ENCODE data around the gene SDC3.

The SDC3 gene

DNA sequence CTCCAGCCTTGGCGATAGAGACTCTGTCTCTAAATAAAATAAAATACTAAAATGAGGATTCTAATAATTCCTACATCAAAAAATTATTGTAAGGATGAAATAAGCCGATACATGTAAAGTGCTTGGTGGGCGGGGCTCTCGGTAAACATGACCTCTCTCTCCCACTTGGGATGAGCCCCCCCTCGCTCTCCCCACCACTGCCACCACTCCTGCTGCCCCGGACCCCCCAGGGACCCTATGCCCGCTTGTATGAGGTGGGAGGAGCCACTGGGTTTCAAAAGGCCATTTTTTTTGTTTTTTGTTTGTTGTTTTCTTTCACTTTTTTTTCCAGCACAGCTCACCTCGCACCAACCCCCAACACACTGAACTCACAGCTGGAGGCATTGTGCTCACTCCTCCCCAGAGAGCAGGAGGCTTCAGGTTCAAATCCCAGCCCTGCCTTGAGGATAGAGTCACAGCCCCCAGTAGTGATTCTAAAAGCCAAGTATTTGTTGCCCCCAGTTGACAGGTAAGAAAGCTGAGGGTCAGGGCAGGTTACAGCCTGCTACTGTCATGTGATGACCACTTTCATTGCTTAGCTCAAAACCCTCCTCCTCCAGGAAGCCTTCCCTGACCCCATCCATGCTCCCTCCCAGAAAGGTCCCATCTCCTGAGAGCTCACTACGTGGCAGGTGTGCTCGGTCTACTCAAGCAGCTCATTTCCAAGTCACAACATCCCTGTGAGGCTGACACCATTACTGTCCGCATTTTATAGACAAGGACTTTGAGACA is 4.2 kb downstream of the SDC3 start:
- DNase-seq: no peak

DNA sequence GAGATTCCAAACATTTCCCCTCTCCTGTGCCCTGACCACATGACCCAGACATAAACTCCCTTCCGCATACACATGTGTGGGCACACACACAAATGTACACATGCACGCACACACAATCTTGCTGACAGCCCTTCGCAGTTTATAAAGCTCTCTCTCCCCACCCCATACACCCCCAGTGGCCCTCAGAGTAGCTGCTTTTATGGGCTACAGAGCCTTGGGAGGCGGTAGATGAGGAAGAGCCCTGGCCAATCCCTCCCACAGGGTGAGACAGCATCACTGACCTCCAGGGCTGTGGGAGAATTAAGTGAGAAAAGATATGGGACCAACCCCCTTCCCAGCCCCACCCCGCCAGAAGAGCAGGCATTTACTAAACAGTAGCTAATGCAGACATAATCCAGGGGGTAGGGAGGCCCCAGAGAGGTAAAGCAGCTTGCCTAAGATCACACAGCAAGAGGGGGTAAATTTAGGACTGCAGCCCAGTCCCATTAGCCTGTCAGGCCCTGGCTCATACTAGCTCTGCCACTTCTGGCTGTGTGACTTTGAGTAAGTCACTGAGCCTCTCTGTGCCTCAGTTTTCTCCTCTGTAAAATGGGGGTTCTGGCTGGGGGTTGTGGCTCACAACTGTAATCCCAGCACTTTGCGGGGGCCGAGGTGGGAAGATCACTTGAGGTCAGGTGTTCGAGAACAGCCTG is 5.1 kb downstream of the SDC3 start:
- DNase-seq: no peak

DNA sequence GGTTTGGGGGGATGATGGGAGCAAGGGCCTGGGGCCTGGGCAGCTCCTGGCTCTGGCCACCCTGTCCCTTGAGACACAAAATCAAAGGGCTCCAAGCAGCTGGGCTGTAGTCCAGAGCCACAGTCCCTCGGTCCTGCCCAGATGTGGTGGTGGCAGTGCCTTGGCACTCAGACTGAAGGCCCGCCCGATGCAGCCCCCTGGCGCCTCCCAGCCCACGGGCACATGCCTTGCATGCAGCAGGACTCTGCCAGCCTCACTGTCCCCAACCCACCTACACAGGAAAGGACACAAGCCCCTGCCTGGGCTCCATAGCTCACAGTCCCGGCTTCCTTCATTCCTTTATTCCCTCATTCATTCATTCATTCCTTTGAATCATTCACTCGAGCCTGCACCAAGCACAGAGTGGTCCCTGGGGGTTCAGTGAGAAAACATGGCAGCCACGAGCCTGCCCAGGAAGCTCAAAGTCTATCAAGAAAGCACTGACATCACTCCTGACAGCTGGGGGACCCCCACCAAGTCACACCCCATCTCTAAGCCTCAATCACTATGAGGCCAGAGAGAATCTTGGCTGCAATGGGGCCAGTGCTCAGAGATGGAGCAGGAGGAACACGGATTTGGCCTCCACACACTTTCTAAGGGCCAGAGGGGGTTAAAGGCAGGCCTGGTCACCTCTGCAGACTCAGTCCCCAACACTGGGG is 5.8 kb downstream of the SDC3 start:
- no peak for DNase-seq

DNA sequence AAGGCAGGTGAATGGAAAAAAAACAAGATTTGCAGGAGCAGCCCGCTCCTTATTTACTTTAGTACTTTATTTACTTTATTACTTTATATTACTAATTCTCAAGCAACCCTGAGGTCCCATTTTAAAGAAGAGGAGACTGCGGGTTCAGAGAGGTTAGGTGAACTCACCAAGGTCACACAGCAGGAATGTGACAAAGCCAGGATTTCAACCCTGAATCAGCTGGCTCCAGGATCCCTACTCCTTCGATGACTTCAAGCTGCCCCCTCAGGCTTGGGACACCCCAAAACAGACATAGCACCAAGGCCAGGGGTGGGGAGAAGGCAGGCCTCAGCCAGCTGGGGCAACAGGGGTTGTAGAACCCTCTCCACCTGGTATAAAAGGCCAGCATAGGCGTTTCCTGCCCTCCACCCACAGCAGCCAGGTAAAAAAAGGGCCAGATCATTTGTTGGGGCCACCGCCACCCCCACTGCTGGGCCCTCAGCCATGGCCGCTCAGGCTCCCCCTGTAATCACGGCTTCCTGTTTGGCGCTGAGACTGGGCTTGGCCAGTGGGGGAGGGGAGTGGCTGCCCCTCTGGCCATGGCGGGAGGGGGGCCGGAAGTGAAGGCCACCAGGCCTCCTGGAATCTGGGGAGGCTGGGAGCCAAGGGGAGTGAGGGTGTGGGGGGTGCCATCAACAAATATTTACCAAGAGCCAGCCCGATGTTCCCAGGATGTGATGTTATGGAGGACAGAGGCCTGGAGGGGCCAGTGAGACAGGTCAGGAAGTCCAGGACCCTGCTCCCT is 6.6 kb downstream of the SDC3 start:
- no peak for DNase-seq

DNA sequence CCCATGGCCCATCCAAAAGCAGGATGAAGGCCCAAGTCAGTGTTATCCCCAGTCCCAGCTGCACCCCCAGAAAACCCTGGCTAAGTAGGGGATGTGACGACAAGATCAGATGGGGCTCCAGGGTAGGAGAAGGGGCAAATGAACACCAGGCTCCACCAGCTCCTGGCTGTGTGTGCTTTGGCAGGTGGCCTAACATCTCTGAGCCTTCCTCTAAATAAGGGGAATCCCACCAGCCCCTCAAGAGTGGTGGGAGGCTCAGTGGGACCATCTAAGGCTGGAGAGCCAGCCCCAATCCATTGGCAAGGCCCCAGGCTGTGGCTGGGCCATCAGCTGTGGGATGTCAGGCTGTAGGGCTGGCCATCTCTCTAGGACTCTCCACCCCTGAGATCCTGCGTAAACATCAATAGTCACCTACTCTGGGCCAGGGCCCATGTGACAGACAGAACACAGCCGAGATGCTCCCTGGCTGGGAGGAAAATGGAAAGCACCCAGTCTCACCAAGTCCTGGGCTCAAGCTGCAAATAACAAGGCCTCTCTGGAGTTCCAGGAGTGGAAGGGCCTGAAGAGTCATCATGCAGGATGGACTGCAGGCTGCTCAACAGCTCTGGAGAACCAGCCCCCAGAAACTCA is 7.5 kb downstream of the SDC3 start:
- DNase-seq: no peak

DNA sequence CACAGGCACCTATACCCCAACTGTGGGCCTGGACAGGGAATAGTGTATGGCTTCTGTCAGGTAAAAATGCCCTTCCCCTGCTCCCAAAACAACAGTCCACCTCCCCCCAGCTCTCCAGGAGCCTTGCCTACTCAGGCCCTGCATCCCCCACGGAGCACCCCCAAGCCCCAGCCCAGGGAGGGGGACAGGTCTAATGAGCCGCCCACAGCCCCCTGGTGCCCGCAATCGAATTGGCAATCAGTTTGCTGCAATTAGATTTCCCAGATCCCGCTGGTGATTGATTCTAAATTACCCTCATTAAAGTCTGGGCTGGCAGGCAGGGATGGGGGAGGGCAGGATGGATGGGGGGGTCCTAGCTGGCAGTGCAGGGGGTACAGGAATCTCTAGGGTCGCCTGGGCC is 8.1 kb downstream of the SDC3 start:
- DNase-seq: no peak

DNA sequence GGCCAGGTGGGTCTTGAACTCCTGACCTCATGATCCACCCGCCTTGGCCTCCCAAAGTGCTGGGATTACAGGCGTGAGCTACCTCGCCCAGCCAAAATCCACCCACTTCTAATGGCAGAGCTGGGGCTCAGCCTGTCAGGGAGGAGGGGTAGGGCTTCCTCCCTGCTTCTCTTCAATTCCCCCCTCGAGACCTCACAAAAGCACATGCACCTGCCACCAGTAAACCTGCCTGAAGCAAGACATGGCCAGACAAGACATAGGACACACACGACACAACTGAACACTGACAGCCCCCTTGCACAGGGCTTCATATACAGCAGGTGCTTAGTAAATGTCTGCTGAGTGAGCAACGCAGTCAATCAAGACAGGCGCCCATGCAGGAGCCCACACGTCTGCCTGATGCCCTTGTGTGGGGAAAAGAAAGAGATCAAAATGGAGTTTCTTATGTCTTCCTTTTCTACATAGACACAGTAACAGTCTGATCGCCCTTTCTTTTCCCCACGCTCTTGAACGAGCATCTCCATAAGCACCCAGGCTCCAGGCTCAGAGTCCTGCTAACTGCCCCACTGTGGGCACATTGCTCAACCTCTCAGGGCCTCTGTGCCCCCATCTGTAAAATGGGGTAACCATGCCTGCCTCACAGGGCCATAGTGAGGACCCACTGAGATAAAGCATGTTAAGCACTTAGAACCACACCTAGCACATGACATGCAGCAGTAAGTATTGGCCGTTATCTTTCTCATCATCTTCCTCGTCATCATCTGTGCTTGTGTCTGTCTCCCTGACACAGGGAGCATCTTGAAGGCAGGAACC is 8.8 kb downstream of the SDC3 start:
- no peak for DNase-seq

DNA sequence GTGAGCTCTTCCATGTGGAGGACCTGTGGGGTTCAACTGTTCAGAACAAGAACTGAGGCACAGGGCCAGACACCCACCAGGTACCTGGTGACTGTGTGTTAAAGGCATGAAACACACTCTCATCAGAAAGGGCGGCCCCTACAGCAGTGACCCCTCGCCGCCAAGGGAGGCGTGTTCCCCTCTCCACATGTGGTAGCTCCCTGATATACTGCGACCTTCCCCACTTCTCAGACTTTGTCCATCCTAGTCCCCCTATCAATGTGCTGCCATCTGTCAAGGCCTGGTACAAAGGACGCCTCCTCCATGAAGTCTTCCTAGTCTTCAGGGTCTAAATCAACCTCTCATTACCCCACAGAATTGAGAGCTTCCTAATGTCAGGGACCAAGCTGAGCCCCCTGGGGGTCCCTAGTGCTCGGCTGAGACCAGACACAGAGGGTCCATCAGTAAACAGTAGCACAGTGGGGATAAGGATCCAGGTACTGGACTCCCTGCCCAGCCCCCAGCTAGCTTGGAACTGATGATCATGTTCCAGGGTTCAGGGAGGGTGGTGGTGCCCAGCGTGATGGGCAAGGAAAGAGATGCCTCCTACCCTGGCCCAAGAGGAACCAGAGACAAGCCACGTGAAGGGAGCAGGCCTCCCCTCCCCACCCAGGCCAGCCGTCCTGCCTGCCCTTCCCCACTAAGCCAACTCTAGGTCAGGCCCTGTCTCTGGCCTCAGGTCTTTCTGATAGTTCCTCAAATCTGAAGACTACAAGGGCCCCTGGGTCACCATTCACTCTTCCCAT is 10.3 kb downstream of the SDC3 start:
- DNase-seq: no peak

DNA sequence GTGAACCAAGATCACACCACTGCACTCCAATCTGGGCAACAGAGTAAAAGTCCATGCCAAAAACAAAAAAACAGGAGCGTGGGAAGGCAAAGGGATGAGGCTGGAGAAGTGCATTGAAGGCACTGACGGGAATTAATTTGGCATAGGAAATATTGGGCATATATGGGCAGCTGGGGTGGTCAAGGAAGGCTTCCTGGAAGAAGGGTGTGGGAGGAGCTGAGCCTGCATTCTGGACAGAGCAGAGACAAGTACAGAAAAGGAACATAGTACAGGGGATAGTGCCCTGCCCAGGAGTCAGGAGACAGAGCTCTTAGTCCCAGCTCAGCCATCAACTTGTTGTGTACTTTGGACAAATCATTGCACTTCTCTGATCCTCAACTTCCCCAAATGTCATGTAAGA is 11.7 kb downstream of the SDC3 start:
- DNase-seq: no peak

DNA sequence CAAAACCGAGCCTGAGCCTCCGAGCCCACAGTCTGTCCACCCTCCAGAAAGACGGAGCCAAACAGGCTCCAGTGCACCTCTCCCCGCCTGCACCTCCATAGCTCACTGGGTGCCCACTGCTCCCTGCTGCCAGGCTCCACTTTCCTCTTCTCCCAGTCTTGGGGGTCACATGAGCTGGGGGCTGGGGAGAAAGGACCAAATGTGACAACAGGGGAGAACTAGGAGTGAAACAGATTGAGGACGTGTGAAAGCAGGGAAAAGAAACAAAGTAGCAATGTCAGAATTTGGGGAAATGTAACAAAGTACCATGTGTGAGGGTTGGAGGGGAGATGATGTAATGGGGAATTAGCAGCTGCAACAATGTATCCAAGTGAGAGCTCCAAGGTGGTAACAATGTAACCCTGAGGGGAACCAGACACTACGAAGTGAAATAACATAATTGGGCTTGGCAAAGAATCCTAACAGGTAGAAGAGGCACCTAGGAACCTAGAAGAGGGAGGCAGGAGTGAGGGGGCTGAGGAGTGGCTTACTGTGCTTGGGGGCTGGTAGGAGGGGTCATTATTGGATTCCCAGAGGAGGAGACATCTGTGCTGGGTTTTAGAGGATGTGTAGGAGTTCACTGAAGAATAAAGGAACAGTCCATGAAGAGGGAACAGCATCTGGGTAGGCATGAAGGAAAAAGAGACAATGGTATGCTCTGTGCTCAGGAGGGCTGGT is 12.5 kb downstream of the SDC3 start:
- no peak for DNase-seq

DNA sequence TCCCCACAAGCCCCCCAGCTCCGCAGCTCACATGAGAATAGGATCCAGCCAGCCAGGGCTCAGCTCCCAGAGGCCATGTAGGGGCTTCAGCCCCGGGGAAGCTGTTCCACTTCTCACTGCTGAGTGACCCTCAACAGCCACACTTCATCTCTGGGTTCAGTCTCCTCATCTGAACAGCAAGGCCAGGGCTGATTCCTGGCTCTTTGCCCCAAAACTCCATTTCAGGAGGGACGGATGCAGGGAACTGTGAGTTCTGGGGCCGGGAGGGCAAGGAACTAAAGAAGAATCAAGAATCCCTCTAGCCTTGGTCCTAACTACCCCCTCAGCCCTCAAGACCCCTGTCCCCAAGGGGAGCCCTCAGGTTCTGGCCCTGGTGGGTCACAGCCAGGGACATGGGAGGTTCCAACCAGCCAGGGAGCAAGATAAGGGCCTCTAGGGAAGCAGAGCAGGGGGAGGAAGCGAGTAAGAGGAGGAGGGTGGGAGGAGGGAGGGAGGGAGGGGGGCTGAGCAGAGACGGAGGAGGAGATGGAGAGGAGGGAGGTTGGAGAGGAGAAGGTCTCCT is 13.1 kb downstream of the SDC3 start:
- no peak for DNase-seq

DNA sequence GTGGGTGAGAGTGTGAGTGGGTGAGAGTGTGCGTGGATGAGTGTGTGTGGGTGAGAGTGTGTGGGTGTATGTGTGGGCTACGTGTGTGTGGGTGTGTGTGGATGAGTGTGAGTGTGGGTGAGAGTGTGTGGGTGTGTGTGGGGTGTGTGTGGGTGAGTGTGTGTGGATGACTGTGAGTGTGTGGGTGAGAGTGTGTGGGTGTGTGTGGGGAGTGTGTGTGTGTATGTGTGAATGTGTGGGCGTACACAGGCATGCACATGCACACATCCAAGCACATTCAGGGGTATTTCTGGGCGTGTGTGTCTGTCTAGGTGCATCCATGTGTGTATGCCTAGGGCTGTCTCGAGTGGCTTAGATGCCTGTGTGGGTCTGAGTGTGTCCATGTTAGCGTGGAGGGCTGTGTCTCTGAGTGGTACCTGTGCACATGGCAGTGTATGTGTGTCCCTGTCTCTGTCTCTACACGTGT is 14.0 kb downstream of the SDC3 start:
- no peak for DNase-seq

DNA sequence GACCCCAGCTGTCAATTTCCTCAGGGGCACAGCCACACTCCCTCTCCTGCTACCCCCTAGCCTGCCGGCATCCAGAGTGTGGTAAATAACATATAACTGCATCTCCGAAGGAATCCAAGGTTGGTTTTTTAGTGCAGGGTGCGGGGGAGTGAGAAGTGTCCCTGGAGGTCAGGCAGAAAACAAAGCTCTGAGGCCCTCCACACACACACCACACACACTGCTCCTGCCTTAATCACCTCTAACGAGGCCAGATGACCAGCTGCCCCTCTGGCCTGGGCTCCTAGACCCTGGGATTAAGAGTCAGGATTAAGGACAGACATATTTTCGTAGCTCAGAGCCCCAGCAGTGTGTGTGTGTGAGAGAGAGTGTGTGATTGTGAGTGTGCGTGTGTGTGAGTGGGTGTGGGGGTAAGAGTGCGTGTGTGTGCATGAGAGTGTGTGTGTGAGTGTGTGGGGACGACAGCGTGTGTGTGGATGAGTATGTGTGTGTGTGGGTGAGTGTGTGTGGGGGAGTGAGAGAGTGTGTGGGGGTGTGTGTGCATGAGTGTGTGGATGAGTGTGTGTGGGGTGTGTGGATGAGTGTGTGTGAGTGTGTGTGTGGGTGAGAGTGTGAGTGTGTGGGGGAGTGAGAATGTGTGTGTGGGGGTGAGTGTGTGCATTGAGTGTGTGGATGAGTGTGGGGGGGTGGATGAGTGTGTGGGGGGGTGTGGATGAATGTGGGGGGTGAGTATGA is 14.6 kb downstream of the SDC3 start:
- DNase-seq: no peak

DNA sequence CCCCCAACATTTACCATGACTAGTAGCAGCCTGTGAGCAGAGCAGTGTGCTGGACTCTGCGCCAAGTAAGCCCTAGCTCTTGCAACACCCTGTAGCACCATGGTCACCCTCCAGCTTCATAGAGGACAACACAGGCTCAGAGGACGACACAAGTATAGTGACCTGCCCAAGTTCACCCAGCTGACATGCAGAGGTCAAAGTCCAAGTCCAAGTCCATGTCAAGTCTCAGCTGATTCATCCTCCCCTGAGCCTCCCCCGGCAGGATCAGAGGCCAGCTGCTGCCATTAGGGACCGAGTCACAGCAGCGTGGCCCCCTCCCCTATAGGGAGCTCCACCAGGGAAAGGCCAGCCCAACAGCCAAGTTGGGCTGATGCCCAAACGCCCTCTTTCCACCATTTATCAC is 15.9 kb downstream of the SDC3 start:
- no peak for DNase-seq

DNA sequence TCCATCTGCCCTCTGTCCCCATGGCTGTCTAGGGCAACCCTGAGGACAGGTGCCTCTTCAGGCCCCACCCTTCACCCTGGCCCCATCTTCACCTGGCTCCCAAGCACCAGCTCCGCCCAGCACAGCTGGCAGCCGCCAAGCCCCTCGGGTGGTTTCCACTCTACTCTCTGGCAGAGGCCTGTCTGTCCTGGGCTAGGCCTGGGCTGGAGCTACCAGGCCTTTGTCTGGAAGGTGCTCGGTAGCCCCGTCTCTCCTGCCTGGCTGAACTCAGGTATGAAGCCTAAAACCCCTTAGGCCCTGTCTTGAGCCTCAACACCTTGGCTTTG is 17.4 kb downstream of the SDC3 start:
- no peak for DNase-seq

DNA sequence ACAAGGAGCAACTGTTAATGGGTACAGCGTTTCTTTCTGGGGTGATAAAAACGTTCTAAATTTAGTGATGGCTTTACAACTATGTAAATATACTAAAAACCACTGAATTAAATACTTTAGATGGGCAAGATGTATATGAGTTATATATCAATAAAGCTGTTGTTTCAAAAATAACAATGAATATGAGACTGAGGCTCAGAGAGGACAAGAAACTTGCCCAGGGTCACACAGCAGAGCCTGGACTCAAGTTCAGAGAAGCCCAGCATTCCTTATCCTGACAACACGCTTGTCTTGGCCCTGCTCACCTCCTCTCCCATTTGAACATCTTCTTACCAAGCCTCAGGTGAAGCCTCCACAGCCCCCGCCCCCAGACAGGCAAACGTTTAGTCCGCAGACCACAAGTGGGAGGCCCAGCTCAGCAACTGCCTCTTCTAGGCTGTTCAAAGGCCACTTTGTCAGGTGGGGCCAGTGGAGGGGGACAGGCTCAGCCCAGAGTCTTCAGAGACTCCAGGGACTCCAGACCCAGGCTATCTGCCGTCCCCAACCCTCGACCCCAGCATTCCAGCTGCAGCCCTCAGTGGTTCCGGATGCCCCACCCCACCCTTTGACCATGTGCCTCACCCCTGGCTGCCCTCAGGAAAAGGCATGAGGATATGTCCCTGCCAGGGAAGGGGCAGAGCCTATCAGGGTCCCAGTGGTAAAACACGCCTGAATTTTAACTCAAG is 17.9 kb downstream of the SDC3 start:
- DNase-seq: no peak

DNA sequence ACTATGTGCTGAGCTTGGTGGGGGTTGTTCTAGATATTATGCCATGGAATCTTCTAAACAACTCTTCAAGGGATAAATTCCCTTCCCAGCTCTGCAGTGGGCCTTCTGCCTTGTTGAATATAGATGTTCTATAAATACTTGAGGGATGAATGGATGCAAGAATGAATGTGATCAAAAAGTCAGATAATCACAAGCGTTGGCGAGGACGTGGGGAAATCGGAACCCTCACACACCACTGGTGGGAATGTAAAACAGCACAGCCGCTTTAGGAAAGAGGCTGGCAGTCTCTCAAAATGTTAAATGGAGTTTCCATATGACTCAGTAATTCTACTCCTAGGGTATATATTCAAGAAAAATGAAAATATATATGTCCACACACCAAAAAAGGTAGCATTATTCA is 19.0 kb downstream of the SDC3 start:
- no peak for DNase-seq

DNA sequence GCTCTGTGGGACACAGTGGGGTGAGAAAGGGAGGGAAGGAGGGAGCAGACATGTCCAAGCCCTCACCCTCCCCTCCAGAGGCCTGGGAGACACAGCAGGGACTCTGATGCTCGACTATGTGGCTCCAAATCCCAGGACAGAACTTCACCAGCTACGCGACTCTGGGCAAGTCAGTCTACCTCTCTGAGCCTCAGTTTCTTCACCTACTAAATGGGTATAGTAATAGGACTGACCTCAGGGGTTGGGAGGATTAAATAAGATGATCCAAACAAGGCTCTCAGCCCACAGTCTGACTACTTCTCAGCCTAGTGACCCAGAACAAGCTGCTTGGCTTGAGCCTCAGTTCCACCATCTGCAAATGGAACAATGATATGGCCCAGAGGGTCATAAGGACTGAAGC is 19.6 kb downstream of the SDC3 start:
- DNase-seq: no peak

DNA sequence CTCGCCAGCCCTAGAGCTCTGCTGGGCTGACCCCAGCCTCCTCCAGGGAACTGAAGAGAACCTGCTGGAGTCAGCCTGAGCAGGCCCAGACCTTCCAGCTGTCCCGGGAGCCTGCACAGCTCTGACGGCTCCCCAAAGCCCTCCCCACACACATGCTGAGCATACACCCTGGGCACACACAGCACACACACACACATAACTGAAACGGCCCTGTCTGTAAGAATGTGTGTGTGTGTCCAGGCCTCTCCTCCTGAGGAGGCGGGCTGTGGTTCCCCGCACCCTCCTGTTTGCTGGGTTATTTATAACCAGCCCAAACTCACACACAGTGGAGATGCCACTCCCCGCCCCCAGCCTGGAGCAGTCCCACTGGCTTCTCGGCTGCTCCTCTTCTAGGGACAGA is 20.2 kb downstream of the SDC3 start:
- no peak for DNase-seq

Data from NCI-H1694 (cell line).